GM18868 (cell line): ENCODE results near the gene SNF8.
"Not testable (repeated sequence)": the region's sequence is repeated elsewhere in the genome, so short reads cannot be mapped to it uniquely, and the experiment has no call there.

ENCODE experiments used
- ATAC-seq: cut with Tn5 transposase; IDR thresholded peaks from one replicate; pipeline ENCODE4 v1.9.1; 2021; ENCODE audit warnings: mild to moderate bottlenecking, moderate library complexity; ENCODE audit not compliant: unreplicated experiment

Gene SNF8

GRCh38 chr17:48944515-48945260, at the start of gene SNF8:
Gene SNF8, minus strand, starts transcription at chr17:48944842. Its CDS starts 108 bp downstream, at chr17:48944734.
- peak; percentile 84 for ATAC-seq

- no peak for ATAC-seq
These were observed 49.3 kb upstream of the SNF8 start for GRCh38 chr17:48993951-48994350.

- no peak for ATAC-seq
These were observed 48.7 kb upstream of the SNF8 start for GRCh38 chr17:48993305-48993704.

GRCh38 chr17:48992444-48992843, 47.8 kb upstream of the SNF8 start:
- ATAC-seq: no peak

GRCh38 chr17:48990882-48991357, 46.3 kb upstream of the SNF8 start:
- no peak for ATAC-seq

- no peak for ATAC-seq
These were observed 44.5 kb upstream of the SNF8 start for GRCh38 chr17:48989100-48989499.

- no peak for ATAC-seq
These were observed 41.0 kb upstream of the SNF8 start for GRCh38 chr17:48985436-48986245.

- ATAC-seq: no peak
These were observed 37.4 kb upstream of the SNF8 start for GRCh38 chr17:48981927-48982539.

- no peak for ATAC-seq
These were observed 29.2 kb upstream of the SNF8 start for GRCh38 chr17:48973806-48974205.

- no peak for ATAC-seq
These were observed 28.1 kb upstream of the SNF8 start for GRCh38 chr17:48972749-48973097.

GRCh38 chr17:48970865-48971687, 26.4 kb upstream of the SNF8 start:
- ATAC-seq: no peak

GRCh38 chr17:48970224-48970623, 25.6 kb upstream of the SNF8 start:
- no peak for ATAC-seq

GRCh38 chr17:48961516-48962233, 17.0 kb upstream of the SNF8 start:
- ATAC-seq: no peak

GRCh38 chr17:48960834-48961515, 16.3 kb upstream of the SNF8 start:
- ATAC-seq: no peak

- no peak for ATAC-seq
These were observed 9.7 kb upstream of the SNF8 start for GRCh38 chr17:48954300-48954755.

- peak; percentile 51 for ATAC-seq
These were observed 8.3 kb upstream of the SNF8 start for GRCh38 chr17:48952904-48953303.

- no peak for ATAC-seq
These were observed 6.9 kb upstream of the SNF8 start for GRCh38 chr17:48951572-48951971.

GRCh38 chr17:48945261-48945651, 614 bp upstream of the SNF8 start:
- not testable (repeated sequence) for ATAC-seq

- ATAC-seq: no peak
These were observed 11.6 kb downstream of the SNF8 start for GRCh38 chr17:48933035-48933434.
